Inflammatory macrophage treated with lipopolysaccharide for 4 hours (primary cell): Measurements from ENCODE around the gene MEI4.
"Not testable (repeated sequence)": the region's sequence is repeated elsewhere in the genome, so short reads cannot be mapped to it uniquely, and the experiment has no call there.

Experiments used
- DNase-seq: peaks from one replicate; pipeline ENCODE4 v3.0.0-alpha.2; 2020

The MEI4 gene

GRCh38 chr6:77652739-77653138 is at the start of gene MEI4:
Gene MEI4, plus strand, starts transcription at chr6:77653039. Its CDS starts 37,633 bp downstream, at chr6:77690672.
- DNase-seq = no peak

- no peak for DNase-seq
These were observed 48.4 kb upstream of the MEI4 start for GRCh38 chr6:77604476-77604875.

- no peak for DNase-seq
These were observed 45.8 kb upstream of the MEI4 start for GRCh38 chr6:77607004-77607403.

GRCh38 chr6:77609106-77609505 is 43.7 kb upstream of the MEI4 start:
- no peak for DNase-seq

- DNase-seq = no peak
These were observed 33.7 kb upstream of the MEI4 start for GRCh38 chr6:77619114-77619513.

- no peak for DNase-seq
These were observed 32.5 kb upstream of the MEI4 start for GRCh38 chr6:77620278-77620882.

- DNase-seq = no peak
These were observed 28.3 kb upstream of the MEI4 start for GRCh38 chr6:77624515-77624914.

GRCh38 chr6:77626426-77626825 is 26.4 kb upstream of the MEI4 start:
- no peak for DNase-seq

GRCh38 chr6:77630014-77630413 is 22.8 kb upstream of the MEI4 start:
- DNase-seq = no peak

- DNase-seq = no peak
These were observed 19.4 kb upstream of the MEI4 start for GRCh38 chr6:77633471-77633870.

GRCh38 chr6:77633993-77634715 is 18.7 kb upstream of the MEI4 start:
- no peak for DNase-seq

- DNase-seq = no peak
These were observed 14.6 kb upstream of the MEI4 start for GRCh38 chr6:77638129-77638830.

- no peak for DNase-seq
These were observed 8.6 kb upstream of the MEI4 start for GRCh38 chr6:77644102-77644705.

GRCh38 chr6:77650098-77650663 is 2.7 kb upstream of the MEI4 start:
- peak; percentile 10 for DNase-seq

- no peak for DNase-seq
These were observed 977 bp downstream of the MEI4 start for GRCh38 chr6:77653816-77654215.

GRCh38 chr6:77655035-77655434 is 2.2 kb downstream of the MEI4 start:
- not testable (repeated sequence) for DNase-seq

GRCh38 chr6:77656999-77657764 is 4.3 kb downstream of the MEI4 start:
- no peak for DNase-seq

- DNase-seq = no peak
These were observed 13.5 kb downstream of the MEI4 start for GRCh38 chr6:77666340-77666739.

- DNase-seq = no peak
These were observed 14.0 kb downstream of the MEI4 start for GRCh38 chr6:77666846-77667245.

GRCh38 chr6:77669913-77670312 is 17.1 kb downstream of the MEI4 start:
- no peak for DNase-seq

GRCh38 chr6:77674211-77674610 is 21.4 kb downstream of the MEI4 start:
- DNase-seq = no peak

- DNase-seq = no peak
These were observed 25.2 kb downstream of the MEI4 start for GRCh38 chr6:77678048-77678447.

GRCh38 chr6:77683515-77683914 is 30.7 kb downstream of the MEI4 start:
- no peak for DNase-seq
